GM12878 (cell line): ENCODE results near the gene SCN11A. TPM values are rescaled to one million over a fixed set of nuclear protein-coding genes. Genes with fewer than 3 reads are reported as not detected.
A peak's percentile ranks its signal among the peaks of the same experiment; 100 is the strongest.

ENCODE experiments used
- ATAC-seq: fragments of 200-7000 bp; cut with Tn5 transposase; 3 replicates; pipeline ENCODE4 v1.9.1; 2020; ENCODE audit warnings: mild to moderate bottlenecking, moderate library complexity
- BruUV-seq: library from RNA; stranded (reverse); fragments of 400-500 nt; replicated peaks from 2 replicates; lab custom pipeline; 2021; lab: Mats Ljungman, UMichigan
- CTCF ChIA-PET: fragments of 300-600 bp; sonication (Branson Sonifier 250); formaldehyde crosslinking; extraction: SDS; loops from one replicate; lab custom pipeline; 2021; ENCODE audit warnings: inconsistent platforms; lab: Yijun Ruan, JAX
- POLR2A ChIA-PET: fragments of 350-600 bp; formaldehyde crosslinking; extraction: SDS; loops from one replicate; lab custom pipeline; 2021; ENCODE audit warnings: inconsistent platforms; lab: Charles Lee
- RAD21 ChIA-PET: fragments of 300-600 bp; sonication (Branson Sonifier 250); formaldehyde crosslinking; loops from one replicate; lab custom pipeline; 2023; ENCODE audit warnings: antibody characterized with exemption; ENCODE audit not compliant: unreplicated experiment; lab: Charles Lee
- SMC1A ChIA-PET: fragments of 300-600 bp; sonication (Branson Sonifier 250); formaldehyde crosslinking; loops from one replicate; lab custom pipeline; 2023; ENCODE audit not compliant: unreplicated experiment, uncharacterized antibody; lab: Charles Lee
- DNase-seq: peaks from one replicate; pipeline ENCODE4 v3.0.0-alpha.2; 2011; ENCODE audit warnings: low read depth, low spot score
- FAIRE-seq: peaks from 3 replicates; lab custom pipeline; 2011; peaks lifted over from hg19 to GRCh38; lab: Jason Lieb, UNC
- H2AFZ ChIP-seq: 2 replicates; pipeline ENCODE4 v1.6.0; 2011; ENCODE audit warnings: low read depth, low read length, control low read depth; ENCODE audit not compliant: control insufficient read depth
- H3K27ac ChIP-seq: 2 replicates; pipeline ENCODE4 v1.5.1; 2011; ENCODE audit warnings: control low read depth; ENCODE audit not compliant: control insufficient read depth, insufficient read depth
- H3K27me3 ChIP-seq, 2 experiments: replicated peaks in 1 of 2; 2 replicates each; pipeline versions ENCODE4 v1.6.0 to v1.6.1; 2011; ENCODE audit warnings: low read length in 1 of 2; ENCODE audit not compliant: control insufficient read depth in 2 of 2, insufficient read depth in 2 of 2
- H3K36me3 ChIP-seq, 2 experiments: 2 replicates each; pipeline ENCODE4 v1.5.1; 2011; ENCODE audit warnings: low read length in 1 of 2; ENCODE audit not compliant: control insufficient read depth in 2 of 2, insufficient read depth in 2 of 2
- H3K4me1 ChIP-seq: 2 replicates; pipeline ENCODE4 v1.6.1; 2011; ENCODE audit warnings: mild to moderate bottlenecking, low read length, moderate library complexity, mixed read lengths; ENCODE audit not compliant: control insufficient read depth, insufficient read depth
- H3K4me2 ChIP-seq: 2 replicates; pipeline ENCODE4 v1.6.0; 2011; ENCODE audit warnings: control low read depth; ENCODE audit not compliant: control insufficient read depth, insufficient read depth
- H3K4me3 ChIP-seq: fragments of 200-600 bp; sonication (generic); 2 replicates; pipeline ENCODE4 v1.5.1; 2016
- H3K79me2 ChIP-seq: 2 replicates; pipeline ENCODE4 v1.6.0; 2011; ENCODE audit warnings: low read length; ENCODE audit not compliant: control insufficient read depth, insufficient read depth
- H3K9ac ChIP-seq: 2 replicates; pipeline ENCODE4 v1.8.0; 2011; ENCODE audit warnings: low read length, control low read depth, mixed read lengths; ENCODE audit not compliant: control insufficient read depth, insufficient read depth
- H3K9me3 ChIP-seq: replicated peaks from 3 replicates; pipeline ENCODE4 v1.5.1; 2011; ENCODE audit warnings: mild to moderate bottlenecking, low read length; ENCODE audit not compliant: control insufficient read depth, insufficient read depth
- H4K20me1 ChIP-seq: 2 replicates; pipeline ENCODE4 v1.6.0; 2011; ENCODE audit not compliant: control insufficient read depth, insufficient read depth
- BCL3 ChIP-seq: IDR thresholded peaks from 2 replicates; pipeline ENCODE4 v1.6.1; 2011; ENCODE audit warnings: borderline replicate concordance, low read depth, mild to moderate bottlenecking, moderate library complexity, low read length; ENCODE audit not compliant: insufficient read depth, poor library complexity, severe bottlenecking
- BHLHE40 ChIP-seq, 2 experiments: fragments of 450-650 bp in 1 of 2; IDR thresholded peaks; 2 replicates each; pipeline ENCODE4 v1.6.1; 2011 to 2017; ENCODE audit warnings: low read depth in 2 of 2, borderline replicate concordance in 1 of 2, improper control_type of control experiment in 1 of 2, low read length in 1 of 2, mild to moderate bottlenecking in 1 of 2
- CBX3 ChIP-seq: fragments of 200-600 bp; sonication (generic); IDR thresholded peaks from 2 replicates; pipeline ENCODE4 v1.6.1; 2016; ENCODE audit warnings: low read depth, borderline replicate concordance
- CEBPB ChIP-seq, 2 experiments: fragments of 150-350 bp in 1 of 2; IDR thresholded peaks; 2 replicates each; pipeline ENCODE4 v1.6.1; 2012 to 2014; ENCODE audit warnings: low read depth in 2 of 2, low read length in 2 of 2, borderline replicate concordance in 1 of 2, inconsistent platforms in 1 of 2
- ELK1 ChIP-seq: IDR thresholded peaks from 2 replicates; pipeline ENCODE4 v1.6.1; 2012; ENCODE audit warnings: low read depth, low read length, improper control_type of control experiment
- EP300 ChIP-seq, 2 experiments: fragments of 150-350 bp in 1 of 2; IDR thresholded peaks; 2 replicates each; pipeline ENCODE4 v1.6.1; 2011 to 2012; ENCODE audit warnings: low read depth in 2 of 2, low read length in 2 of 2, borderline replicate concordance in 1 of 2, improper control_type of control experiment in 1 of 2, inconsistent platforms in 1 of 2; ENCODE audit not compliant: control insufficient read depth in 1 of 2
- FOXM1 ChIP-seq: IDR thresholded peaks from 2 replicates; pipeline ENCODE4 v1.6.1; 2012; ENCODE audit warnings: low read depth, mild to moderate bottlenecking, inconsistent platforms, low read length, moderate library complexity
- GABPA ChIP-seq: IDR thresholded peaks from 2 replicates; pipeline ENCODE4 v1.6.1; 2014; ENCODE audit warnings: antibody characterized with exemption, low read depth, mild to moderate bottlenecking, inconsistent platforms
- HDGF ChIP-seq: fragments of 450-650 bp; IDR thresholded peaks from 2 replicates; pipeline ENCODE4 v1.6.1; 2016; ENCODE audit warnings: antibody characterized with exemption
- JUNB ChIP-seq: IDR thresholded peaks from 2 replicates; pipeline ENCODE4 v1.6.1; 2016; ENCODE audit warnings: antibody characterized with exemption, mild to moderate bottlenecking
- KDM1A ChIP-seq: fragments of 200-600 bp; sonication (generic); IDR thresholded peaks from 2 replicates; pipeline ENCODE4 v1.6.1; 2016; ENCODE audit warnings: borderline replicate concordance
- NFIC ChIP-seq: IDR thresholded peaks from 2 replicates; pipeline ENCODE4 v1.6.1; 2012; ENCODE audit warnings: low read depth, mild to moderate bottlenecking, inconsistent platforms, low read length, moderate library complexity
- SIN3A ChIP-seq: IDR thresholded peaks from 2 replicates; pipeline ENCODE4 v1.6.1; 2012; ENCODE audit warnings: low read depth, low read length, improper control_type of control experiment
- TARDBP ChIP-seq: IDR thresholded peaks from 2 replicates; pipeline ENCODE4 v1.6.1; 2016; ENCODE audit warnings: borderline replicate concordance
- ZBED1 ChIP-seq: IDR thresholded peaks from 2 replicates; pipeline ENCODE4 v1.6.1; 2016; ENCODE audit warnings: borderline replicate concordance
- WGBS: methylation state at CpG from one replicate; pipeline ENCODE4 v1.1.6; 2016; ENCODE audit warnings: low lambda C conversion rate; ENCODE audit not compliant: insufficient replicate concordance, insufficient coverage; ENCODE audit errors: missing lambda C conversion rate; 5-methylcytosine and 5-hydroxymethylcytosine counted together
- in situ Hi-C: fragments of 300-500 bp; cut with MboI; formaldehyde crosslinking; loops from 9 replicates; pipeline ENCODE4 v1.14.3; 2018; ENCODE audit warnings: mixed read lengths
- intact Hi-C: fragments of 100-400 bp; cut with micrococcal nuclease; formaldehyde crosslinking; loops from one replicate; pipeline ENCODE4 v1.14.2; 2022; ENCODE audit not compliant: unreplicated experiment
- polyA plus RNA-seq, 11 experiments: library from polyadenylated mRNA; depleted of rRNA in 4 of 11; unstranded in 6 of 11; stranded (reverse) in 5 of 11; fragments of >200 nt; fragmentation: Nextera tagmentation in 4 of 11; fragmentation: Illumina TruSeq in 1 of 11; extraction: Ambion mirVana in 4 of 11; extraction: Trizol in 1 of 11; gene quantifications; 1 replicate in 1 of 11; 2 replicates in 10 of 11; pipeline versions ENCODE4 v1.2.1 to v1.2.3, GENCODE V29; 2011 to 2016; ENCODE audit warnings: inconsistent platforms in 2 of 11, missing spikeins in 2 of 11, low read depth in 1 of 11
- total RNA-seq, 4 experiments: library from RNA; depleted of rRNA in 3 of 4; stranded (reverse); fragments of >200 nt in 3 of 4; fragmentation: Illumina TruSeq in 1 of 4; extraction: Trizol in 1 of 4; gene quantifications; 2 replicates each; pipeline versions ENCODE4 v1.2.1 to v1.2.3, GENCODE V29; 2013 to 2021

Gene SCN11A
- total and polyA plus RNA-seq, 10 of the 15 experiments (the other 5 are each of a cell fraction or from before 2014, with no cell fraction given): under 0.01 to 0.14 (median 0.03) TPM; not detected in 4

GRCh38 chr3:39056151-39056550, 4.4 kb upstream of the SCN11A start:
- Histone ChIP-seq H4K20me1 (no peaks in the 10 kb centered on the region), H3K4me2 (peak overlapping the region; percentile 26)
- intact Hi-C loops: no loop called here
- TF ChIP-seq FOXM1 (peak; percentile 44; the same call in 1 of the 2 replicates), JUNB (peak; percentile 75), GABPA (no peak), NFIC (peak; percentile 63; the same call in 1 of the 2 replicates)
- TF ChIP-seq, all 136 proteins: peak for 3
- DNase-seq: no peak
- FAIRE-seq: no peak
- ChIA-PET RAD21 (interaction anchor here (1.3 kb wide), 1 partner anchor 56 kb away, joined by 3 read pairs; no protein-coding TSS in a partner anchor), SMC1A (interaction anchor here (0.7 to 1.4 kb wide), 5 partner anchors 11 to 232 kb away, joined by 3 to 6 read pairs (median 3); no protein-coding TSS in a partner anchor), POLR2A (interaction anchor here (0.6 kb wide), 1 partner anchor 49 kb away, joined by 3 read pairs; no protein-coding TSS in a partner anchor), CTCF (interaction anchor here (1.0 to 1.8 kb wide), 4 partner anchors 10 to 56 kb away, joined by 3 to 6 read pairs (median 4); no protein-coding TSS in a partner anchor)
- Histone ChIP-seq H3K9ac (no peak overlapping the region; the same call in 1 of the 2 replicates), H3K79me2 (peaks cover 15% of the 10 kb centered on the region), H3K4me3 (no peak overlapping the region), H3K9me3 (no peaks in the 10 kb centered on the region), H3K36me3 (no peaks in the 10 kb centered on the region), H2AFZ (no peak overlapping the region), H3K27me3 (no peaks in the 10 kb centered on the region), H3K27ac (0 out of 2 replicates have a peak overlapping the region, but pooled peaks have one; percentile 10), H3K4me1 (peaks cover 4% of the 10 kb centered on the region)
- ATAC-seq: no peak
- 84% methylated on average over 3 of the region's 3 CpGs for WGBS
- BruUV-seq: no TSS peak
- in situ Hi-C loops: no loop called here

GRCh38 chr3:39053696-39054095, 2.0 kb upstream of the SCN11A start:
- H4K20me1 ChIP-seq: no peaks in the 10 kb centered on the region
- WGBS: 96% methylated on average over 2 of the region's 2 CpGs
- ChIA-PET POLR2A (no interaction called here), SMC1A (interaction anchor here (1.2 kb wide), 2 partner anchors 24 to 54 kb away, joined by 3 read pairs; no protein-coding TSS in a partner anchor), RAD21 (no interaction called here), CTCF (no interaction called here)
- H3K36me3 ChIP-seq: no peaks in the 10 kb centered on the region
- no peak overlapping the region for H3K4me3 ChIP-seq
- no peaks in the 10 kb centered on the region for H3K9me3 ChIP-seq
- DNase-seq: no peak
- no TSS peak for BruUV-seq
- no peak for ATAC-seq
- H3K9ac ChIP-seq: no peak overlapping the region
- peaks cover 4% of the 10 kb centered on the region for H3K4me1 ChIP-seq
- H3K27ac ChIP-seq: no peak overlapping the region
- in situ Hi-C loops (no loop called here), intact Hi-C loops (no loop called here)
- FAIRE-seq: no peak
- no peaks in the 10 kb centered on the region for H3K27me3 ChIP-seq
- H3K4me2 ChIP-seq: no peak overlapping the region
- H3K79me2 ChIP-seq: peaks cover 15% of the 10 kb centered on the region
- no peak overlapping the region for H2AFZ ChIP-seq
- no peak for TF ChIP-seq EP300 (IDR thresholded peaks at IDR 0.05; ENCODE audit: borderline replicate concordance in 1 of 2, control insufficient read depth in 1 of 2, low read depth in 2 of 2, low read length in 2 of 2)
- TF ChIP-seq CEBPB (IDR thresholded peaks at IDR 0.05; ENCODE audit: borderline replicate concordance in 1 of 2, low read depth in 2 of 2, low read length in 2 of 2): no peak
- no peak for TF ChIP-seq ZBED1
- TF ChIP-seq BHLHE40 (IDR thresholded peaks at IDR 0.05; ENCODE audit: borderline replicate concordance in 1 of 2, low read depth in 2 of 2, low read length in 1 of 2): no peak
- TF ChIP-seq TARDBP: no peak
- no peak for TF ChIP-seq CBX3
- no peak for TF ChIP-seq KDM1A
- no peak for TF ChIP-seq HDGF
- TF ChIP-seq ELK1: no peak
- no peak for TF ChIP-seq BCL3
- TF ChIP-seq SIN3A: no peak
